LNCaP clone FGC (cell line): ENCODE data around the gene ITPR2.

ENCODE experiments used
- DNase-seq: peaks from one replicate; pipeline ENCODE4 v3.0.0-alpha.2; 2011; ENCODE audit warnings: low read depth
- H3K4me3 ChIP-seq: 2 replicates; pipeline ENCODE4 v1.5.1; 2011; ENCODE audit warnings: mild to moderate bottlenecking, low read depth, low read length, control low read depth
- TF ChIP-seq, protein P1 (sequence below): IDR thresholded peaks from 2 replicates; pipeline ENCODE4 v1.5.1; 2012; ENCODE audit warnings: mild to moderate bottlenecking; ENCODE audit not compliant: control insufficient read depth, insufficient read depth; ENCODE audit errors: extremely low read depth

Gene ITPR2

DNA sequence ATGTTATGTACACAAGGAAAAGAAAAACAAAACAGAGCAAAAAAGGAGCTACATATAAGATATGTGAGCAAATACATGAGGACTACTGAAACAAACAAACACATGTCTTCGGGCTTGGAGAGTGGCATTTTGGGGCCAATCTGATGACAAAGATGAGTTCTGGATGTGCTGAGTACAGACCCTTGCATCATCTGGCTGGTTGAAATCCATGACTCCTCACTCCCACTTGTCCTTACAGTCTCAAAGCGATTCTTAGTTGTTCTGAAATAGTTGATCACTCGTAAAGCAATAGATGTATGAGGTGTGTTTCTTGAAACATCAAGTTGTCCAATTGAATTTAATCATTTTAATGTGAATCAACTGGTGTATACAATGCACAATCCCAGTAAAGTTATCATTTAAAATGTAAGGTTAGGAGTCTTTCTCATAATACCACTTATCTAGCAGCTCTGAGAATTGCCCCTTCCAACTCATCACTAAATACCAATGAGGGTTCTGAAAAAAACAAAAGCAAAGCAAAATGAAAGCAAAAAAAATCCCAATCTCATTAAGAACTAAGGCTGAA, 136.9 kb downstream of the ITPR2 start:
- no peak overlapping the region for H3K4me3 ChIP-seq
- TF ChIP-seq, protein P1, sequence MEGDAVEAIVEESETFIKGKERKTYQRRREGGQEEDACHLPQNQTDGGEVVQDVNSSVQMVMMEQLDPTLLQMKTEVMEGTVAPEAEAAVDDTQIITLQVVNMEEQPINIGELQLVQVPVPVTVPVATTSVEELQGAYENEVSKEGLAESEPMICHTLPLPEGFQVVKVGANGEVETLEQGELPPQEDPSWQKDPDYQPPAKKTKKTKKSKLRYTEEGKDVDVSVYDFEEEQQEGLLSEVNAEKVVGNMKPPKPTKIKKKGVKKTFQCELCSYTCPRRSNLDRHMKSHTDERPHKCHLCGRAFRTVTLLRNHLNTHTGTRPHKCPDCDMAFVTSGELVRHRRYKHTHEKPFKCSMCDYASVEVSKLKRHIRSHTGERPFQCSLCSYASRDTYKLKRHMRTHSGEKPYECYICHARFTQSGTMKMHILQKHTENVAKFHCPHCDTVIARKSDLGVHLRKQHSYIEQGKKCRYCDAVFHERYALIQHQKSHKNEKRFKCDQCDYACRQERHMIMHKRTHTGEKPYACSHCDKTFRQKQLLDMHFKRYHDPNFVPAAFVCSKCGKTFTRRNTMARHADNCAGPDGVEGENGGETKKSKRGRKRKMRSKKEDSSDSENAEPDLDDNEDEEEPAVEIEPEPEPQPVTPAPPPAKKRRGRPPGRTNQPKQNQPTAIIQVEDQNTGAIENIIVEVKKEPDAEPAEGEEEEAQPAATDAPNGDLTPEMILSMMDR: no peak
- no peak for DNase-seq

DNA sequence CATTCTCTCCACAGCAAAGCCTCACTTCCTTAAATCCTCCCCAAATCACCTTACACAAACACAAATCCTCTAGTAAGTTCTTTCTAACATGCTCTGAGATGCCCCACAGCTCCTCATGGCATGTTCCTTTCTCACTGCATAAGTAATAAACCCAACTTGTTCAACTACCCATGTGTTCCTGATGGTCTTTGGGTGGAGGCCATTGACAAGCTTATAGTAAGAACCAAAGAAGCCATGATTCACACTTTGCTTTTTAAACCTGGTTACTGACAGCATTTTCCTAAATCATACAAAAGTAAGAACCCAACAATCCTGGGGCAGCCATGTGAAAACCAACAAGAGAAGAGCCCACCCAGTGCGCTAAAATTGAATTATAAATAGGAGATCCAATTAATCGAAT, 138.6 kb downstream of the ITPR2 start:
- no peak for DNase-seq
- H3K4me3 ChIP-seq: no peak overlapping the region
- TF ChIP-seq, protein P1: no peak

DNA sequence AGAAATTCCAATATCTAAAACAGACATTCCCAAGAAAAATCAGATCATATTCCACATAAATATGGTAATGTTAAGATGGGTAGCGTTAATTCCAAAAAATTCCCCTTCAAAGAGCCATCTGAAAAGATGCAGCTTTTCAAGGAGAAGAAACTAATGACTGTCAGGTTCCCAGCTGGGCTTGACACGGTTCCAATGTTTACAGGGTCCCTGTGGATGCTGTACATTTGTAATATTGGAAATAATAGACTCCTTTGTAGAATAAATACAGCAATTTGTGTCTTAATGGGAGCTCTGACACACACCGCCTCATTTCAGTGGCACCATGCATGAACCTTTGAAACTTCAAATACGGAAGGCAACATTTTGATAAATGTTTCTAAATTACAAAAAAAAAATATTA, 140.6 kb downstream of the ITPR2 start:
- DNase-seq: no peak
- H3K4me3 ChIP-seq: no peak overlapping the region
- TF ChIP-seq, protein P1: no peak

DNA sequence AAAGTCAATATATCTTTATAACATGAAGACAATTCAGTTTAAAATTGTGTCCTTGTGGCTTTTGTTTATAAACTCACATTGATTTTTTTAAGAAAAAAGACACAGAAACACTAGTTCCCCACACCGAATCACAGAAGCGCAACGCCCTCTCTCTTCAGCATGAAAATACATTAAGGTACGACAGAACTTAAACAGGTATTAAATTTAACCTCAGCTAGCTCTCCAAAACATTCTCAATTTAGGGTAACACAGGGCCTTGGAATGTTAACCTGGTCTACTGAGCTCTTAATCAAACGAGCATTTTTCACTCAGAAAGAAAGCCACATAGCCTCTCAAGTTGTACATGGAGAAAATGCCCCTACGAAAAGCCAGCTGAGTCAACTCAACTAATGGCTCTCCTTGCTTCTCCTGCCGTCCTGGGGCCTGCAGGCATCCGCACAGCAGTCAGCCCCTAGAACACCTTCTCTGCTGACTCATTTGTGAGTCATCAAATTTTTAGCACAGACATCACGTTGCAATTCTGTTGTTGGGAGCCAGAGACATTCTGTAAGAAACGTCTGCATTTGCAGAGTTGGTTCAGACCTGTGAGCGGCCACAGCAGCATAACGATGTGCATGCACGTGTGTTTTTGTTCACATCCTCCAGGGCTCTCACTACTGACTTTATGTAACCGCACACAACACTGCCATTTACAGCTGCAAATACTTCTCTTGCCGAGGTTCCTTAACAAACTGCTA, 141.6 kb downstream of the ITPR2 start:
- DNase-seq: no peak
- TF ChIP-seq, protein P1: no peak
- no peak overlapping the region for H3K4me3 ChIP-seq

DNA sequence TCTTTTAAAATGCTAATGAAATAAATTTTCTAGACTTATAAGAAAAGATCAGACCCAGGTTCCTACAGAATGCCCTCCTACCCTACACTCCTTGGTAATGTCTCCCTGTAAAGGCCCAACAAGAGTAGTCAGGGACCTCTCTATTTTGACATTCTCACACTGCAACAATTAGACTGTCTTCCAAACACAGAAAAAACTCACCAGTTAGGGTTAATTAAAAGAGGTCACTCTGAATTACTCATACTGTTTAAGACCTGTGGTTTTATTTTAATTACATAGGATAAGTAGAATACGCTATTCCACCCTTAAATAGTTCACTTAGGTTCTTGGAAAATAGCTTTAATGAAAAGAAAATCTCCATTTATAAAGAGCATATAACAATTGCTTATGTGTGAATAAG, 142.4 kb downstream of the ITPR2 start:
- no peak for DNase-seq
- TF ChIP-seq, protein P1: no peak
- H3K4me3 ChIP-seq: no peak overlapping the region

DNA sequence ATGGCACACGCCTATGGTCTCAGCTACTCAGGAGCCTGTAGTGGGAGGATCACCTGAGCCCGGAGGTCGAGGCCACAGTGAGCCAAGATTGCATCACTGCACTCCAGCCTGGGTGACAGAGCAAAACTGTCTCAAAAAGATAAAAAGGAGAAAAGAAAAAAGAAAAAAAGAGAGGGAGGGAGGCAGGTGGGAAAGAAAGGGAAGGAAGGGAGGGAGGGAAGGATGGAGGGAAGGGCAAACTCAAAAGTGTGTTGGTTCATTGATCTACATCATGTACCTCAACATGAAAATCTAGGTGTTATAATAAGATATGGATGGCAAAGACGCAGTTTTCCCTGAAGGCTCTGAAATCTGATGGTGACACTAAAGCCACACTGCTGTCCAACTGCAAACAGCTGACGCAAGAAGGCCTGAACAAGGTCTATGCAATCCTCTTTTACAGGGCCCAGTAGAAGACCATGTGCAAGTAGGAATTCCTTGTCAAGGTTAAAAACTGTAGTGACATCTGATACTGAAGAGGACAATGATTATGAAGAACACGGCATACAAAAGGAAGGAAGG, 143.6 kb downstream of the ITPR2 start:
- TF ChIP-seq, protein P1: no peak
- no peak for DNase-seq

More for the DNA sequence above, 143.6 kb downstream of the ITPR2 start:
- no peak overlapping the region for H3K4me3 ChIP-seq
